HL-60 (cell line): Measurements from ENCODE around the gene DSCAML1.

Source experiments
- DNase-seq, 2 experiments: peaks; one replicate each; pipeline ENCODE4 v3.0.0-alpha.2; 2010 to 2020; ENCODE audit warnings: low read depth in 1 of 2, low spot score in 1 of 2
- H3K27ac ChIP-seq: fragments of 250-450 bp; sonication (Bioruptor Pico); replicated peaks from 2 replicates; pipeline ENCODE4 v1.5.1; 2020; ENCODE audit warnings: mild to moderate bottlenecking, moderate library complexity
- H3K27me3 ChIP-seq: fragments of 250-450 bp; sonication (Bioruptor Pico); 2 replicates; pipeline ENCODE4 v1.5.1; 2021; ENCODE audit warnings: mild to moderate bottlenecking, moderate library complexity; ENCODE audit not compliant: insufficient read depth, poor library complexity, severe bottlenecking
- H3K4me3 ChIP-seq: replicated peaks from 2 replicates; pipeline ENCODE4 v1.5.1; 2011; ENCODE audit warnings: mild to moderate bottlenecking, control low read depth, low read length; ENCODE audit not compliant: insufficient read depth
- CTCF ChIP-seq: IDR thresholded peaks from one replicate; pipeline ENCODE4 v1.5.1; 2011; ENCODE audit warnings: low read length, control low read depth, inconsistent platforms; ENCODE audit not compliant: insufficient read depth
- GABPA ChIP-seq: IDR thresholded peaks from 2 replicates; pipeline ENCODE4 v1.6.1; 2012; ENCODE audit warnings: low read depth
- POLR2AphosphoS5 ChIP-seq: IDR thresholded peaks from 2 replicates; pipeline ENCODE4 v1.6.1; 2012; ENCODE audit warnings: low read depth
- REST ChIP-seq: IDR thresholded peaks from 2 replicates; pipeline ENCODE4 v1.6.1; 2012; ENCODE audit warnings: low read depth; ENCODE audit not compliant: insufficient replicate concordance
- SPI1 ChIP-seq: IDR thresholded peaks from 2 replicates; pipeline ENCODE4 v1.6.1; 2012; ENCODE audit warnings: low read depth, mild to moderate bottlenecking, borderline replicate concordance

Gene DSCAML1

GRCh38 chr11:117711331-117711730 lies 85.7 kb downstream of the DSCAML1 start:
- DNase-seq, result no peak
- no peak overlapping the region for H3K4me3 ChIP-seq
- H3K27me3 ChIP-seq, result peaks cover 2% of the 10 kb centered on the region
- no peak for TF ChIP-seq CTCF
- H3K27ac ChIP-seq, result no peak overlapping the region

GRCh38 chr11:117710211-117710610 lies 86.8 kb downstream of the DSCAML1 start:
- Histone ChIP-seq H3K27ac (no peak overlapping the region), H3K27me3 (peaks cover 2% of the 10 kb centered on the region)
- no peak for TF ChIP-seq SPI1
- no peak for TF ChIP-seq REST
- no peak for TF ChIP-seq CTCF
- no peak for TF ChIP-seq POLR2AphosphoS5
- no peak for TF ChIP-seq GABPA

GRCh38 chr11:117706322-117706814 lies 90.6 kb downstream of the DSCAML1 start:
- DNase-seq, result no peak
- TF ChIP-seq POLR2AphosphoS5 (no peak), CTCF (no peak), GABPA (no peak)
- H3K27me3 ChIP-seq, result peaks cover 5% of the 10 kb centered on the region
- H3K27ac ChIP-seq, result no peak overlapping the region
- H3K4me3 ChIP-seq, result no peak overlapping the region

More at GRCh38 chr11:117710211-117710610, 86.8 kb downstream of the DSCAML1 start:
- no peak overlapping the region for H3K4me3 ChIP-seq
- DNase-seq, result no peak

- Histone ChIP-seq H3K27ac (no peak overlapping the region), H3K4me3 (no peak overlapping the region), H3K27me3 (peaks cover 5% of the 10 kb centered on the region)
- DNase-seq, result no peak
- no peak for TF ChIP-seq REST
- no peak for TF ChIP-seq SPI1
These were observed 91.2 kb downstream of the DSCAML1 start for GRCh38 chr11:117705866-117706265.
